ENCODE data around the gene SECISBP2L.

- TF ChIP-seq CTCF (IDR thresholded peaks at IDR 0.05; ENCODE audit: low read depth, low read length, poor library complexity, severe bottlenecking) (no peak), EZH2phosphoT487 (IDR thresholded peaks at IDR 0.05; ENCODE audit: borderline replicate concordance, low read length) (no peak)
These were observed 82.6 kb downstream of the SECISBP2L start, which contains the start of gene SHC4 for GRCh38 chr15:48963524-48964113.
